Testis (tissue), 3 donors: ENCODE data around the gene NOS3. TPM values are rescaled to one million over a fixed set of nuclear protein-coding genes. Genes with fewer than 3 reads are reported as not detected.

Source experiments
- DNase-seq: peaks from one replicate; pipeline ENCODE4 v3.0.0-alpha.2; 2019
- H3K27ac ChIP-seq, 2 donors: fragments of 200-600 bp; sonication (generic); one replicate each; pipeline ENCODE4 v1.5.1; 2019
- H3K27me3 ChIP-seq: fragments of 200-600 bp; sonication (generic); one replicate; pipeline ENCODE4 v1.5.1; 2019
- H3K36me3 ChIP-seq: fragments of 200-600 bp; sonication (generic); one replicate; pipeline ENCODE4 v1.5.1; 2017; ENCODE audit warnings: low read depth; ENCODE audit errors: missing control alignments
- H3K4me1 ChIP-seq: fragments of 200-600 bp; sonication (generic); one replicate; pipeline ENCODE4 v1.5.1; 2019
- H3K4me3 ChIP-seq, 2 donors: fragments of 200-600 bp; sonication (generic); one replicate each; pipeline ENCODE4 v1.5.1; 2017 to 2019
- H3K9me3 ChIP-seq: fragments of 200-600 bp; sonication (generic); one replicate; pipeline ENCODE4 v1.5.1; 2017
- CTCF ChIP-seq, 3 experiments: fragments of 450-650 bp in 2 of 3; fragments of 200-600 bp in 1 of 3; sonication (generic) in 1 of 3; IDR thresholded peaks; one replicate each; pipeline ENCODE4 v1.5.1; 2016 to 2019; ENCODE audit warnings: antibody characterized with exemption in 3 of 3, mild to moderate bottlenecking in 2 of 3, moderate library complexity in 1 of 3
- POLR2A ChIP-seq: fragments of 450-650 bp; IDR thresholded peaks from one replicate; pipeline ENCODE4 v1.6.1; 2017; ENCODE audit warnings: antibody characterized with exemption, mild to moderate bottlenecking, moderate library complexity
- WGBS, 2 donors: methylation state at CpG; one replicate each; pipeline ENCODE4 v1.1.5; 2018; 5-methylcytosine and 5-hydroxymethylcytosine counted together
- intact Hi-C: fragments of 100-400 bp; cut with DNase I; formaldehyde crosslinking; loops from one replicate; pipeline ENCODE4 v1.15.1; 2023; ENCODE audit warnings: low total_unique reads
- polyA plus RNA-seq: library from polyadenylated mRNA; stranded (reverse); fragments of 350-450 nt; fragmentation: Illumina TruSeq; extraction: RNeasy Lipid Tissue Mini Kit (QIAGEN cat#74804); gene quantifications from one replicate; pipeline ENCODE4 v1.2.3, GENCODE V29; 2014; ENCODE audit warnings: low read depth, low replicate concordance; ENCODE audit not compliant: insufficient read depth
- total RNA-seq, 2 donors: library from RNA; depleted of rRNA; stranded (reverse); fragments of >200 nt; gene quantifications; one replicate each; pipeline ENCODE4 v1.2.3, GENCODE V29; 2016

The NOS3 gene
- total and polyA plus RNA-seq, 3 donors from 2014 or later: 19.5 to 36.6 (median 25.0) TPM

- DNase-seq: no peak
- TF ChIP-seq CTCF (IDR thresholded peaks at IDR 0.05) (no peak), POLR2A (no peak)
- intact Hi-C loops: no loop called here
- Histone ChIP-seq H3K27ac (peak overlapping the region in 1 of 2 donors; percentile 83), H3K27me3 (no peaks in the 10 kb centered on the region), H3K9me3 (no peaks in the 10 kb centered on the region), H3K4me3 (peak overlapping the region; percentile 54 to 61), H3K36me3 (no peaks in the 10 kb centered on the region), H3K4me1 (peaks cover 76% of the 10 kb centered on the region)
- 66 to 77% methylated on average over 7 to 27 of the region's 27 CpGs for WGBS, 2 donors
These were observed 17.0 kb upstream of the NOS3 start for GRCh38 chr7:150973571-150974451.

GRCh38 chr7:150974468-150975391, 16.1 kb upstream of the NOS3 start:
- Histone ChIP-seq H3K4me1 (peaks cover 73% of the 10 kb centered on the region), H3K27ac (peak overlapping the region; percentile 63 to 83), H3K36me3 (no peaks in the 10 kb centered on the region), H3K4me3 (peak overlapping the region; percentile 54 to 61), H3K9me3 (no peaks in the 10 kb centered on the region), H3K27me3 (no peaks in the 10 kb centered on the region)
- intact Hi-C loops: no loop called here
- WGBS, 2 donors: 1 to 4% methylated on average over 18 to 89 of the region's 89 CpGs
- TF ChIP-seq POLR2A (no peak), CTCF (IDR thresholded peaks at IDR 0.05) (peak in 2 of 3 experiments; percentile 0 to 13)
- peak; percentile 84 for DNase-seq

- H3K4me3 ChIP-seq: peak overlapping the region in 1 of 2 donors; percentile 61
These were observed 15.1 kb upstream of the NOS3 start for GRCh38 chr7:150975536-150976319.

DNA sequence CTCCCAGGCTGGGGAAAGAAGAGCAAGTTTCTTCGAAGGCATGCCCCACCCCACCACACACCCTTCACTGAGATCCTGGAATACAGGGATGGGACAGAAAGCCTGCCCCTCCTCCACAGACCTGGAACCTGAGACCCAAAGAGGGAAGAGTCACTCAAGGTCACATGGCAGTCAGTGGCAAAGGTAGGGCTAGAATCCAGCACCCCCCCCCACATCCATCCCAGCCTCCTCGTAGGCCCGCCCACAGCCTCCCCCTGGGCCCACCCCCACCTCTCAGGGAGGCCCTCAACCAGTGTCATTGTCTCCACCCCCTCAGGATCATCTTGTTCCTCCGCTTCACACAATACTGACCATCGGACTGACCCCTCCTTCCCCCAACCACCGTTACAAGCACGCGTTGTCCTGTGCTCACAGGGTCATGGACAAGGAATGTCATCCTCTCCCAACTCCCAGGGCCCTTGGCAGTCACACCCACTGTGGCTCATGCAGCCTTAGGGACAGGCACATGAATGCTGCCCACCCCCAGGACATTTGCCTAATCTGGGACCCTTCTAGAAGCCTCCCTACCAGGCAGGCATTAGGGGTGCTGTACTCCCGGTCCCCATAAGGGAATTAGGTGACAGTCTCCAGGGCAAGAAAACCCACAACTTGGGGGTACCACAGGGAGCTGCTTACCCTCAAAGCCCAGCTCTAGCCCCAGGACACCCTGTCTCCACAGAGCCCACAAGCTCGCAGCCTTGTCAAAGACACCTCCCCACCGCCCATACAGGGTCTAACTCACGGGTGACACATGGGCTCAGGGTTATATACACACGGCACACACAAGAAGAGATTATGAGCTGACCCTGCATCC, 14.1 kb upstream of the NOS3 start:
- H3K36me3 ChIP-seq: no peaks in the 10 kb centered on the region
- H3K4me3 ChIP-seq: peak overlapping the region; percentile 57 to 67
- H3K9me3 ChIP-seq: no peaks in the 10 kb centered on the region
- 10 to 14% methylated on average over 5 to 13 of the region's 13 CpGs for WGBS, 2 donors
- intact Hi-C loops: no loop called here
- no peak for TF ChIP-seq CTCF (IDR thresholded peaks at IDR 0.05)
- no peak for TF ChIP-seq POLR2A
- peaks cover 55% of the 10 kb centered on the region for H3K4me1 ChIP-seq
- no peaks in the 10 kb centered on the region for H3K27me3 ChIP-seq
- peak overlapping the region; percentile 83 for H3K27ac ChIP-seq
- DNase-seq: peak; percentile 90

More at GRCh38 chr7:150975536-150976319, 15.1 kb upstream of the NOS3 start:
- DNase-seq: no peak
- Histone ChIP-seq H3K4me1 (peaks cover 66% of the 10 kb centered on the region), H3K27me3 (no peaks in the 10 kb centered on the region), H3K36me3 (no peaks in the 10 kb centered on the region), H3K9me3 (no peaks in the 10 kb centered on the region), H3K27ac (peak overlapping the region; percentile 83)
- TF ChIP-seq POLR2A: no peak
- 50 to 67% methylated on average over 9 of the region's 9 CpGs for WGBS, 2 donors
- intact Hi-C loops: no loop called here
